ENCODE measurements around the gene TBXT.

TBXT gene

GRCh38 chr6:166167801-166168615 lies at the start of gene TBXT:
Gene TBXT (minus strand): TSS chr6:166167851. CDS start chr6:166167591, 260 bp downstream.
- H3K4me1 Mint-ChIP-seq = peaks cover 33% of the 10 kb centered on the region
- H3K36me3 Mint-ChIP-seq (ENCODE audit: low read depth) = no peaks in the 10 kb centered on the region
- peaks cover 73% of the 10 kb centered on the region for H3K27me3 Mint-ChIP-seq (ENCODE audit: low read depth, poor library complexity)
- DNase-seq = peak; percentile 58
- H3K4me3 Mint-ChIP-seq = peak within 1 kb of the TSS; percentile 89
- H3K27ac Mint-ChIP-seq = no peak within 1 kb of the TSS
- TF ChIP-seq, protein P1, sequence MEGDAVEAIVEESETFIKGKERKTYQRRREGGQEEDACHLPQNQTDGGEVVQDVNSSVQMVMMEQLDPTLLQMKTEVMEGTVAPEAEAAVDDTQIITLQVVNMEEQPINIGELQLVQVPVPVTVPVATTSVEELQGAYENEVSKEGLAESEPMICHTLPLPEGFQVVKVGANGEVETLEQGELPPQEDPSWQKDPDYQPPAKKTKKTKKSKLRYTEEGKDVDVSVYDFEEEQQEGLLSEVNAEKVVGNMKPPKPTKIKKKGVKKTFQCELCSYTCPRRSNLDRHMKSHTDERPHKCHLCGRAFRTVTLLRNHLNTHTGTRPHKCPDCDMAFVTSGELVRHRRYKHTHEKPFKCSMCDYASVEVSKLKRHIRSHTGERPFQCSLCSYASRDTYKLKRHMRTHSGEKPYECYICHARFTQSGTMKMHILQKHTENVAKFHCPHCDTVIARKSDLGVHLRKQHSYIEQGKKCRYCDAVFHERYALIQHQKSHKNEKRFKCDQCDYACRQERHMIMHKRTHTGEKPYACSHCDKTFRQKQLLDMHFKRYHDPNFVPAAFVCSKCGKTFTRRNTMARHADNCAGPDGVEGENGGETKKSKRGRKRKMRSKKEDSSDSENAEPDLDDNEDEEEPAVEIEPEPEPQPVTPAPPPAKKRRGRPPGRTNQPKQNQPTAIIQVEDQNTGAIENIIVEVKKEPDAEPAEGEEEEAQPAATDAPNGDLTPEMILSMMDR (IDR thresholded peaks at IDR 0.05) = no peak
- no peaks in the 10 kb centered on the region for H3K9me3 Mint-ChIP-seq

DNA sequence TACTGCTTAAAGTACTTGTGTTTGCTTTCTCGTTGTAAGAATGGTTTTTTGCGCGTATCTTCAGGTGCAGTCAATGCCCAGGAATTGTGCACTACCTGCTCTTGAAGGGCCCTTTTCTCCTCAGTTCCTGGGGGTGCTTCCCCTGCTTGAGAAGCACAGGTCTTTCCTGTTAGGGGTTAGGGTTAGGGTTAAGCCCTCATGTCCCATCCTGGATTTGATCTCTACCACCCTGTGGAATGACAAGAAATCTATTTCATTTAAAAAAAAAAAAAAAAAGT lies 39.6 kb upstream of the TBXT start:
- TF ChIP-seq, protein P1 (IDR thresholded peaks at IDR 0.05) = no peak
- Mint-ChIP-seq H3K36me3 (ENCODE audit: low read depth) (peaks cover 13% of the 10 kb centered on the region), H3K27ac (peak overlapping the region; percentile 84), H3K9me3 (peaks cover 13% of the 10 kb centered on the region), H3K27me3 (ENCODE audit: low read depth, poor library complexity) (peaks cover 7% of the 10 kb centered on the region), H3K4me1 (peaks cover 52% of the 10 kb centered on the region), H3K4me3 (no peak overlapping the region)
- DNase-seq = no peak

DNA sequence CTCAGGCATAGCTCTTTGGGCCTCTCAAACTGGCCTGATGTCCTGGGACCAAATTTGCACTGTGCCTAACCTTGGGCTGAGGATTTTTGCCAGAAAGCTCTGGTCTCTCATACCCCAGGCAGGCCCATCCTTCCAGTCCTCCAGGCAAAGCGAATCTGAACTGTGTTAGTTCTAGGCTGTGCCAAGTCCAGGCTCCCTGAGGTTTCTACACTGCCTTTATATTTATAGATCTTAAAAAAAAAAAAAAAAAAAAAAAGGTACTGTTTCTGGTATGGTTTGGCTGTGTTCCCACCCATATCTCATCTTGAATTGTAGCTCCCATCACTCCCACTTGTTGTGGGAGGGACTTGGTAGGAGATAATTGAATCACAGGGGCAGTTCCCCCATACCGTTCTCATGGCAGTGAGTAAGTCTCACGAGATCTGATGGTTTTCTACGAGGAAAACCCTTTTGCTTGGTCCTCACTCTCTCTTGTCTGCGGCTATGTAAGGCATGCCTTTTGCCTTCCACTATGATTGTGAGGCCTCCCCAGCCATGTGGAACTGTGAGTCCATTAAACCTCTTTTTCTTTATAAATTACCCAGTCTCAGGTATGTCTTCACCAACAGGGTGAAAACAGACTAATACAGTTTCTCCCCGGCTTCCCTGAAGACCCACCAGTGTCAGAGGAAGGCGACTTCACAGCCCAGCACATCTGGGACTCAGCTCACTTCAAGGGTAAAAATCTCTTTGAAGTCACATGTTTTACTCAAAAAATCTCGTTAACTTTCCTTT lies 39.0 kb upstream of the TBXT start:
- Mint-ChIP-seq H3K4me1 (peaks cover 57% of the 10 kb centered on the region), H3K4me3 (no peak overlapping the region), H3K27me3 (ENCODE audit: low read depth, poor library complexity) (peaks cover 7% of the 10 kb centered on the region), H3K36me3 (ENCODE audit: low read depth) (peaks cover 8% of the 10 kb centered on the region), H3K9me3 (peaks cover 8% of the 10 kb centered on the region), H3K27ac (peak overlapping the region; percentile 84)
- DNase-seq = no peak
- TF ChIP-seq, protein P1 (IDR thresholded peaks at IDR 0.05) = no peak

- TF ChIP-seq, protein P1 (IDR thresholded peaks at IDR 0.05) = no peak
- peaks cover 63% of the 10 kb centered on the region for H3K4me1 Mint-ChIP-seq
- peak overlapping the region; percentile 14 for H3K4me3 Mint-ChIP-seq
- peaks cover 8% of the 10 kb centered on the region for H3K27me3 Mint-ChIP-seq (ENCODE audit: low read depth, poor library complexity)
- H3K9me3 Mint-ChIP-seq = peaks cover 2% of the 10 kb centered on the region
- H3K27ac Mint-ChIP-seq = no peak overlapping the region
- peaks cover 2% of the 10 kb centered on the region for H3K36me3 Mint-ChIP-seq (ENCODE audit: low read depth)
- DNase-seq = no peak
Observed at GRCh38 chr6:166206066-166206465, 38.4 kb upstream of the TBXT start.

DNA sequence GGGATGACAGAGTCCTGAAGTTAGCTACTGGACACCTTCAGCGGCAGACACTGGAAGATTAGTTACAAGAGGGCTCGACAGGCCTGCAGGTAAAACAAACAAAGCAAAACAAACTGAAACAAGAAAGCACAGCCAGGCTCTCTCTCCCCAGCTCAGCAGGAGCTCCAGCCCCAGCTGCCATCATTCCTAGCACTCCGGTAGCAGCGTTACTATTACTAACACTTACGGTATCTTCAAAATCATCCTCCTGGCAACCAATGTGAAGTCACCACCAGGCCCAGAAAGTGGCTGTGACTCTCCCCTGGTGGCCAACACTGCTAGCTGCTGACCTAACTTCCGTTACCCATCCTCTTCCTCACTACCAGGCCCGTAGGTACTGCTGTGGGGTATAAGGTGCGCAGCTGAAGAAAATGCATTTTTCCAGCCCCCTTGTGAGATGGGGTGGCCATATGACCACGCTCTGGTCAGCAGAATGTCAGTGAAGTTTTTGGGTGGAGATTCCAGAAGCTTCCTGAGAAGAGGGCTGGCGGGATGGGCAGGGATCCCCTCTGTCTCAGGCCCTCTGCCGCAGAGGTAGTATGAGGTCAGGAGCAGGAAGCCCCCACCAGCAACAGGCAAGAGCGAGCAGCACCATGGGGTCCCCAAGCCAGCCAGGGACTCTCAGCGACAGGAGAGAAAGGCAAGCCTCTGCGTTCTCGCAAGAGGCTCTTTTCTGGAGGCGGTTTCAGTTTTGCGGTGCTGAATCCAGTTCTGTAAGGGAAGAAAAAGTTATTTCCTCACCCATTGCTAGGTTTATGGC lies 37.4 kb upstream of the TBXT start:
- Mint-ChIP-seq H3K4me1 (peaks cover 63% of the 10 kb centered on the region), H3K27ac (peak overlapping the region; percentile 13), H3K4me3 (no peak overlapping the region), H3K36me3 (ENCODE audit: low read depth) (no peaks in the 10 kb centered on the region), H3K9me3 (no peaks in the 10 kb centered on the region), H3K27me3 (ENCODE audit: low read depth, poor library complexity) (peaks cover 6% of the 10 kb centered on the region)
- TF ChIP-seq, protein P1 (IDR thresholded peaks at IDR 0.05) = no peak
- DNase-seq = no peak

Data from nephron progenitor cell (in vitro differentiated cells).